Measurements from ENCODE around the gene INTS1.

GRCh38 chr7:1544896-1545416, 40.8 kb upstream of the INTS1 start:
- TF ChIP-seq CTCF (IDR thresholded peaks at IDR 0.05) (no peak), POLR2A (IDR thresholded peaks at IDR 0.05) (no peak), EP300 (IDR thresholded peaks at IDR 0.05) (no peak)

All from sigmoid colon (tissue), 4 donors.